ENCODE data around the gene LTB4R2. TPM values are rescaled to one million over a fixed set of nuclear protein-coding genes. Genes with fewer than 3 reads are reported as not detected.

Gene LTB4R2
- total RNA-seq, 2 experiments from 2014 or later: 9.6 to 12.0 TPM

DNA sequence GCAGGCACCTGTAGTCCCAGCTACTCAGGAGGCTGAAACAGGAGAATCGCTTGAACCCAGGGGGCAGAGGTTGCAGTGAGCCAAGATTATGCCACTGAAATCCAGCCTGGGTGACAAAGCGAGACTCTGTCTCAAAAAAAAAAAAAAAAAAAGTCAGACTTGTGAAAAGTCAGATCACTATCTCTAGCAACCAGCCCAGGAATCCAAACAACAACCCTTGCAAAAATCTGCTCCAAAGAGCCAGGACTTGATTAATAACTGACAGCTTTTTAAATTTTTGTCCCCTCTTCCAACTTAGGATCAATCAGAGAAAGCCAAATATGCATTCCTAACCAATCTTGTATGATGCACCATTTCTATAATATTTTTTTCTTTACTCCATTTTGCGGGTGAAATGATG lies 50.3 kb downstream of the LTB4R2 start:
- no peak for ATAC-seq

DNA sequence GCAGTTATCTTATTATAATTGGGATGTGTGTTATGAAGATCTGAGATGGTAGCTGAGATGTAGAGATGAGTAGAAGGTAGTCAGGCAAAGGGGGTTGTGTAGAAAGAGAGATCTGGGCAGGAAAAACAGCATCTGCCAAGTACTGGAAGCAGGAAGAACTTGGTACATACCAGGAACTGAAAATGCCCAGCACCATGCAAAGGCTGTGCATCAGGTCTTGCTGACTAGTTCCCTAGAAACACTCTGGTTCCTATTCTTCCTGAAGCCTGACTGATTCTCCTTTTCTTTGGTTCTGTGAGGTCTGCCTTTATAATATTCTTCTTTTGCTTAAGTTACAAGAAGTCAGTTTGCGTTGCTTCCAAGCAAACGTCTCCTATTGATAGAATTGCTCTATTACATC lies 51.4 kb downstream of the LTB4R2 start:
- Mint-ChIP-seq H3K4me3 (no peak overlapping the region), H3K9me3 (no peaks in the 10 kb centered on the region), H3K36me3 (ENCODE audit: low read depth) (no peaks in the 10 kb centered on the region), H3K4me1 (ENCODE audit: low read depth) (peaks cover 15% of the 10 kb centered on the region), H3K27me3 (peaks cover 33% of the 10 kb centered on the region), H3K27ac (no peak overlapping the region)
- intact Hi-C loops (cut with micrococcal nuclease): no loop called here
- ChIA-PET CTCF (interaction anchor here (1.2 to 7.0 kb wide), 7 partner anchors 16 to 114 kb away, joined by 3 to 47 read pairs (median 5); partner anchors contain the start of genes ADCY4, CBLN3 and KHNYN), POLR2A (interaction anchor here (1.1 kb wide), 1 partner anchor 45 kb away, joined by 3 read pairs; no protein-coding TSS in a partner anchor)
- ATAC-seq (no peak), DNase-seq (no peak)
- TF ChIP-seq, protein P1, sequence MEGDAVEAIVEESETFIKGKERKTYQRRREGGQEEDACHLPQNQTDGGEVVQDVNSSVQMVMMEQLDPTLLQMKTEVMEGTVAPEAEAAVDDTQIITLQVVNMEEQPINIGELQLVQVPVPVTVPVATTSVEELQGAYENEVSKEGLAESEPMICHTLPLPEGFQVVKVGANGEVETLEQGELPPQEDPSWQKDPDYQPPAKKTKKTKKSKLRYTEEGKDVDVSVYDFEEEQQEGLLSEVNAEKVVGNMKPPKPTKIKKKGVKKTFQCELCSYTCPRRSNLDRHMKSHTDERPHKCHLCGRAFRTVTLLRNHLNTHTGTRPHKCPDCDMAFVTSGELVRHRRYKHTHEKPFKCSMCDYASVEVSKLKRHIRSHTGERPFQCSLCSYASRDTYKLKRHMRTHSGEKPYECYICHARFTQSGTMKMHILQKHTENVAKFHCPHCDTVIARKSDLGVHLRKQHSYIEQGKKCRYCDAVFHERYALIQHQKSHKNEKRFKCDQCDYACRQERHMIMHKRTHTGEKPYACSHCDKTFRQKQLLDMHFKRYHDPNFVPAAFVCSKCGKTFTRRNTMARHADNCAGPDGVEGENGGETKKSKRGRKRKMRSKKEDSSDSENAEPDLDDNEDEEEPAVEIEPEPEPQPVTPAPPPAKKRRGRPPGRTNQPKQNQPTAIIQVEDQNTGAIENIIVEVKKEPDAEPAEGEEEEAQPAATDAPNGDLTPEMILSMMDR (IDR thresholded peaks at IDR 0.05): no peak

More for the DNA sequence above, 50.3 kb downstream of the LTB4R2 start:
- H3K4me1 Mint-ChIP-seq (ENCODE audit: low read depth): peaks cover 4% of the 10 kb centered on the region
- intact Hi-C loops (cut with micrococcal nuclease): no loop called here
- ChIA-PET CTCF (interaction anchor here (0.6 to 7.0 kb wide), 4 partner anchors 27 to 345 kb away, joined by 3 to 47 read pairs (median 9); partner anchors contain the start of gene ADCY4), POLR2A (no interaction called here)
- no peak for DNase-seq
- TF ChIP-seq, protein P1 (IDR thresholded peaks at IDR 0.05): no peak
- peaks cover 23% of the 10 kb centered on the region for H3K27me3 Mint-ChIP-seq
- H3K9me3 Mint-ChIP-seq: no peaks in the 10 kb centered on the region
- no peak overlapping the region for H3K4me3 Mint-ChIP-seq
- no peak overlapping the region for H3K27ac Mint-ChIP-seq
- H3K36me3 Mint-ChIP-seq (ENCODE audit: low read depth): no peaks in the 10 kb centered on the region

Other genes with a start within 250 kb of the LTB4R2 start
- not detected for gene CPNE6, start 238.6 kb upstream of the LTB4R2 start, total RNA-seq
- gene PCK2, start 215.8 kb upstream of the LTB4R2 start, total RNA-seq: 10 to 100 TPM; 90.3 to 93.1 TPM
- gene DCAF11, start 195.4 kb upstream of the LTB4R2 start, total RNA-seq: 10 to 100 TPM; 59.9 to 63.9 TPM
- 1 to 10 TPM; 1.8 to 2.5 TPM for gene NRL, start 195.2 kb upstream of the LTB4R2 start, total RNA-seq
- gene FITM1, start 179.5 kb upstream of the LTB4R2 start, total RNA-seq: under 1 TPM; 0.56 to 0.69 TPM
- 100 to 1,000 TPM; 451 to 460 TPM for gene PSME1, start 173.9 kb upstream of the LTB4R2 start, total RNA-seq
- gene EMC9, start 168.5 kb upstream of the LTB4R2 start, total RNA-seq: 10 to 100 TPM; 39.0 to 39.9 TPM
- 100 to 1,000 TPM; 440 TPM for gene PSME2, start 163.5 kb upstream of the LTB4R2 start, total RNA-seq
- gene RNF31, start 162.6 kb upstream of the LTB4R2 start, total RNA-seq: 10 to 100 TPM; 71.6 to 75.0 TPM
- gene IRF9, start 148.9 kb upstream of the LTB4R2 start, total RNA-seq: 100 to 1,000 TPM; 112 to 118 TPM
- 10 to 100 TPM; 25.0 to 32.9 TPM for gene REC8, start 138.1 kb upstream of the LTB4R2 start, total RNA-seq
- 100 to 1,000 TPM in 1 of 2 experiments, 10 to 100 TPM in 1; 98.4 to 102 TPM for gene IPO4, start 121.3 kb upstream of the LTB4R2 start, total RNA-seq
- 10 to 100 TPM; 16.3 to 18.0 TPM for gene TM9SF1, start 114.7 kb upstream of the LTB4R2 start, total RNA-seq
- gene TSSK4, start 104.4 kb upstream of the LTB4R2 start, total RNA-seq: under 1 TPM in 1 of 2 experiments, not detected in 1; 0.18 TPM
- gene CHMP4A, start 96.7 kb upstream of the LTB4R2 start, total RNA-seq: 10 to 100 TPM; 55.6 to 61.8 TPM
- gene MDP1, start 94.1 kb upstream of the LTB4R2 start, total RNA-seq: 10 to 100 TPM; 11.2 to 11.3 TPM
- gene NEDD8, start 77.8 kb upstream of the LTB4R2 start, total RNA-seq: 100 to 1,000 TPM; 167 to 172 TPM
- 10 to 100 TPM; 45.6 to 49.3 TPM for gene GMPR2, start 77.2 kb upstream of the LTB4R2 start, total RNA-seq
- 10 to 100 TPM; 77.4 to 84.9 TPM for gene TINF2, start 67.5 kb upstream of the LTB4R2 start, total RNA-seq
- gene TGM1, start 47.0 kb upstream of the LTB4R2 start, total RNA-seq: 1 to 10 TPM; 3.0 to 3.1 TPM
- 10 to 100 TPM; 37.6 to 42.7 TPM for gene RABGGTA, start 38.5 kb upstream of the LTB4R2 start, total RNA-seq
- 10 to 100 TPM; 11.9 to 13.6 TPM for gene DHRS1, start 10.4 kb upstream of the LTB4R2 start, total RNA-seq
- gene NOP9, start 10.3 kb upstream of the LTB4R2 start, total RNA-seq: 10 to 100 TPM; 33.5 to 33.6 TPM
- 10 to 100 TPM; 12.1 to 13.6 TPM for gene CIDEB, start 2.2 kb upstream of the LTB4R2 start, total RNA-seq
- gene LTB4R, start 1.4 kb downstream of the LTB4R2 start, total RNA-seq: 10 to 100 TPM; 11.6 to 11.7 TPM
- gene ADCY4, start 24.9 kb downstream of the LTB4R2 start, total RNA-seq: 1 to 10 TPM; 1.3 to 1.5 TPM
- 1 to 10 TPM; 5.9 to 6.5 TPM for gene RIPK3, start 29.9 kb downstream of the LTB4R2 start, total RNA-seq
- gene NFATC4, start 58.0 kb downstream of the LTB4R2 start, total RNA-seq: 1 to 10 TPM; 1.3 to 2.0 TPM
- gene NYNRIN, start 88.9 kb downstream of the LTB4R2 start, total RNA-seq: under 1 TPM; 0.05 to 0.27 TPM
- gene CBLN3, start 119.5 kb downstream of the LTB4R2 start, total RNA-seq: 1 to 10 TPM; 2.9 TPM
- 10 to 100 TPM; 47.5 to 51.7 TPM for gene KHNYN, start 119.8 kb downstream of the LTB4R2 start, total RNA-seq
- 10 to 100 TPM; 43.6 to 55.5 TPM for gene SDR39U1, start 132.6 kb downstream of the LTB4R2 start, total RNA-seq
- under 1 TPM in 1 of 2 experiments, not detected in 1; 0.34 TPM for gene CMA1, start 198.1 kb downstream of the LTB4R2 start, total RNA-seq

All from activated CD8-positive, alpha-beta T cell treated with anti-CD3 and anti-CD28 coated beads for 36 hours (primary cell).